RWPE1 (cell line): Measurements from ENCODE around the gene GMEB2.
A peak's percentile ranks its signal among the peaks of the same experiment; 100 is the strongest.

Experiments used
- CTCF ChIA-PET: fragments of 350-600 bp; sonication (Branson Sonifier 250); formaldehyde crosslinking; extraction: SDS; loops from one replicate; lab custom pipeline; 2021; lab: Yijun Ruan, JAX
- POLR2A ChIA-PET: fragments of 400-600 bp; formaldehyde crosslinking; extraction: SDS; loops from one replicate; lab custom pipeline; 2020; ENCODE audit warnings: antibody characterized with exemption; ENCODE audit not compliant: low non-redundant PET; lab: Yijun Ruan, JAX
- DNase-seq: peaks from one replicate; pipeline ENCODE4 v3.0.0; 2012; ENCODE audit warnings: low spot score
- H3K27ac ChIP-seq: fragments of 450-650 bp; 2 replicates; pipeline ENCODE4 v1.5.1; 2017
- TF ChIP-seq, protein P1 (sequence below): fragments of 450-650 bp; conservative IDR thresholded peaks from 2 replicates; pipeline ENCODE4 v1.5.1; 2017; ENCODE audit warnings: low read depth, mild to moderate bottlenecking

GMEB2 gene

DNA sequence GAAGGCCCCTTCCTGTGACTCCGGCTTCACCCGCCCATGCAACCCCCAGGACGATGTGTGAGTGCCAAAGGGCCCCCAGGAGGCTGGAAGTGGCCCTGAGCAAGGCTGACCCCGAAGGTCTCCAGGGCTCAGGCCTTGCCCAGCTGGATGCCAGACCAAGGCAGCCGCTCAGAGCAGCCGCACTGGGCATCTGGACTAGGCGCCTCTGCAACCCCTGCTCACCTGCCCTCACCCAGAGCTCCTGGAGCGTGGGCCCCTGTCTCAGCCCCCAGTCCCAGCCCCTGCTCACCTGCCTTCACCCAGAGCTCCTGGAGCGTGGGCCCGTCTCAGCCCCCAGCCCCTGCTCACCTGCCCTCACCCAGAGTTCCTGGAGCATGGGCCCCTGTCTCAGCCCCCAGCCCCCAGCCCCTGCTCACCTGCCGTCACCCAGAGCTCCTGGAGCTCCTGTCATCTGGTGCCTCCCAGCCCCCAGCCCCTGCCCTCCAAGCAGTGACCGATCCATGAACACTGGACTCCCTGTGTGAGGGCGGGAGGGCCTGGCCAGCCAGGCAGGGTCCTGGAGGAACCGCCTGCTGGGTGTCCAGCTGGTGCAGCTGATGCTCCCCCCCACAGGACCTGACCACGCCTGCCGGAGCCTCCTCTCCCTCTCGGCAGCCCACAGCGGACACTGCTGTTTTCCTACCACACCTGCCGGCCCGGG, 80.5 kb downstream of the GMEB2 start:
- TF ChIP-seq, protein P1, sequence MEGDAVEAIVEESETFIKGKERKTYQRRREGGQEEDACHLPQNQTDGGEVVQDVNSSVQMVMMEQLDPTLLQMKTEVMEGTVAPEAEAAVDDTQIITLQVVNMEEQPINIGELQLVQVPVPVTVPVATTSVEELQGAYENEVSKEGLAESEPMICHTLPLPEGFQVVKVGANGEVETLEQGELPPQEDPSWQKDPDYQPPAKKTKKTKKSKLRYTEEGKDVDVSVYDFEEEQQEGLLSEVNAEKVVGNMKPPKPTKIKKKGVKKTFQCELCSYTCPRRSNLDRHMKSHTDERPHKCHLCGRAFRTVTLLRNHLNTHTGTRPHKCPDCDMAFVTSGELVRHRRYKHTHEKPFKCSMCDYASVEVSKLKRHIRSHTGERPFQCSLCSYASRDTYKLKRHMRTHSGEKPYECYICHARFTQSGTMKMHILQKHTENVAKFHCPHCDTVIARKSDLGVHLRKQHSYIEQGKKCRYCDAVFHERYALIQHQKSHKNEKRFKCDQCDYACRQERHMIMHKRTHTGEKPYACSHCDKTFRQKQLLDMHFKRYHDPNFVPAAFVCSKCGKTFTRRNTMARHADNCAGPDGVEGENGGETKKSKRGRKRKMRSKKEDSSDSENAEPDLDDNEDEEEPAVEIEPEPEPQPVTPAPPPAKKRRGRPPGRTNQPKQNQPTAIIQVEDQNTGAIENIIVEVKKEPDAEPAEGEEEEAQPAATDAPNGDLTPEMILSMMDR: no peak
- peak overlapping the region; percentile 79 for H3K27ac ChIP-seq
- ChIA-PET POLR2A (interaction anchor here (0.6 kb wide), 1 partner anchor 195 kb away, joined by 3 read pairs; no protein-coding TSS in a partner anchor), CTCF (interaction anchor here (1.3 to 1.8 kb wide), 3 partner anchors 8 to 428 kb away, joined by 3 to 5 read pairs (median 5); partner anchors contain the start of gene PTK6)
- DNase-seq: no peak

DNA sequence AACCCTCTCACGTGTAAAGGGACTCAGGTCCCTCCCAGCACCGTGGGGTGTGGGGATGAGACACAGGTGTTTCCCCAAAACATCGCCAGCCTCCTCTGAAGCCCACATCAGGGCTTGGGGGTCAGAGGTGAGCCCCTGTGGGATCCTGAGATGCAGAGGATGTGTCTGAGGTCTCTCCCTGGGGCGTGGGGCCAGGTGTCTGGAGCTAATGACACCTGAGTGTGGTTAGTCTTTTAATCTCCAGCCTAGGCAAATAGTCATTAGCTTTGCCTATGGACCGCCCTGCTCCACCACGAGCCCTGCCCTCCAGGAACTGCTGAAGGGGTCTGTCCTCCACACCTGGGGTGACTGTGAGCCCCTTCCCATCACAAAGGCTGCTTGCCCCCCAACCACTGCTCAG, 81.1 kb downstream of the GMEB2 start:
- POLR2A ChIA-PET: interaction anchor here (0.6 kb wide), 1 partner anchor 195 kb away, joined by 3 read pairs; no protein-coding TSS in a partner anchor
- CTCF ChIA-PET: interaction anchor here (1.3 to 1.8 kb wide), 3 partner anchors 7 to 429 kb away, joined by 3 to 5 read pairs (median 5); partner anchors contain the start of gene PTK6
- H3K27ac ChIP-seq: peak overlapping the region; percentile 79

DNA sequence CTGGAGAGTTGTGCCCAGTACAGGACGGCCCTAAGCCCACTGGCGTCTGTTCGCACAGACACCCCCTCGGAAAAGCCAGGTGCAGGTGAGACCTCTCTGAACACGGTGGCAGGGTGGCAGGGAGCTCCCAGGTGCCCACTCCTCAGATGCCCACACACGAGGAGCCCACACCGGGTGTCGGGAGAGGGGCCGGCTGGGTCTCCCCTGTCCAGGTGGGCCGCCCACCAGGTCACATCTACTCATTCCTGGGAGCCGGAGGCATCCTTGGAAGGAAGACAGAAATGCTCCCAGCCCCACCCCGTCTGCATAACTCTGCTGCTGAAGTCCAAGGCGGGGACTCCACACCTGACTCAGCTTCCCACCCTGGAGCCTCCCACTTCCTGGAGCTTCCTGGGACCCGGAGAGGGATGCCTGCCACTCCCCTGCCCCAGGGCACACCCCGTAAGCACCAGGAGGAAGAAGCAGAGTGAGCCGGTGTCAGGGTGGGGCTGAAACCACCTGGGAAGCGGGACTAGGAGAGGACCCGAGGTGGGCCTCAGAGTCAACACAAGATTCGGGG, 81.9 kb downstream of the GMEB2 start:
- POLR2A ChIA-PET: interaction anchor here (0.6 kb wide), 1 partner anchor 82 kb away, joined by 3 read pairs; the partner anchor contains the start of gene GMEB2
- DNase-seq: peak; percentile 100
- TF ChIP-seq, protein P1: no peak
- peak overlapping the region; percentile 79 for H3K27ac ChIP-seq
- CTCF ChIA-PET: interaction anchor here (0.5 to 1.8 kb wide), 7 partner anchors 10 to 429 kb away, joined by 3 to 8 read pairs (median 4); no protein-coding TSS in a partner anchor

More for the DNA sequence above, 81.1 kb downstream of the GMEB2 start:
- no peak for DNase-seq
- TF ChIP-seq, protein P1: no peak

DNA sequence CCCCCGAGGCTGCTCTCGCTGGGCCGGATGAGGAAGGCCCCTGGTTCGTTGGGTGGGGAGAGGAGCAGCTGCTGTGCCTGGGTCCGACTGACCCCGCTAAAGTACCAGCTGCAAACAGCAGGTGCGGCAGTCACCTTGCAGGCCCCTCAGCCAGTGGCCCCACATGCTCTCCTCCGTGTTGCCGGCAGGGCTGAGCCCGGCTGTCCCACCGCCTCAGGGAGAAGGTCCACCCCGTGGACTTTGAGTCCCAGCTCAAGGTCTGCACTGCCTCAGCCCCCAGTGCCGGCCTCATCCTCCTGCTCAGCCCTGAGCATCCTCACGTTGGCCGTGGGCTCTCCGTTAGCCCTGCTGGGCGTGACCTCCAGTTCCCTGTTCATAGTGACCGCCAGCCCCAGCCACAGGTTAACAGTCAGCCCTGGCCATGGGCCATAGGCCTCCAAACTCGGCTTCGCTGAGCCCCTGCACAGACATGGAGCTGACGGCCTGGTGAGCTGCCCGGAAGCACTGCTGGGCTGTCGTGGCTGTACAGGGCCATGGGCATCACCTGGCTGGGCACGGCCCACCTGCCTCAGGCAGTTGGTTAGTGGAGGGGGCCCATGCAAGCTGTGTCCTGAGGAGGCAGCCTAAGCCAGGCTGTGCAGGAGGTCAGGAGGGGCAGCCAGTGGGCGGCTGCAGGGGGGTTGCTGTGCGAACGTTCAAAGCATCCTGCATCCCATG, 82.5 kb downstream of the GMEB2 start:
- POLR2A ChIA-PET: interaction anchor here (0.5 to 0.9 kb wide), 3 partner anchors 8 to 102 kb away, joined by 3 to 4 read pairs (median 3); no protein-coding TSS in a partner anchor
- DNase-seq: no peak
- H3K27ac ChIP-seq: peak overlapping the region; percentile 79
- CTCF ChIA-PET: interaction anchor here (0.5 to 1.6 kb wide), 6 partner anchors 13 to 429 kb away, joined by 3 to 8 read pairs (median 4); no protein-coding TSS in a partner anchor
- TF ChIP-seq, protein P1: no peak

DNA sequence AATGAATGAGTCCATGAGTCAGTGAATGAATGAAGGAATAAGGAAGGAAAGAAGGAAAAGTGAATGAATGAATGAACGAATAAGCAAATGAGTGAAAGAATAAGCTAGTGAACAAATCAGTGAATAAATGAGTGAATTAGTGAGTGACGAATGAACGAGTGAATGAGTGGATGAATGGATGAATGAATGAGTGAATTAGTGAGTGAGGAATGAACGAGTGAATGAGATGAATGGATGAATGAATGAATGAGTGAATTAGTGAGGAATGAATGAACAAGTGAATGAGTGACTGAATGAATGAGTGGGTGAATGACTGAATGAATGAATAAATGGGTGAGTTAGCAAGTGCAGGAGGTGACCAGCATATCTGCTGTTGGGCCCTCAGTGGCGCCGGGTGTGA, 83.2 kb downstream of the GMEB2 start:
- H3K27ac ChIP-seq: peak overlapping the region; percentile 79; the same call in 1 of the 2 replicates
- no peak for DNase-seq
- ChIA-PET POLR2A (interaction anchor here (0.6 to 0.9 kb wide), 2 partner anchors 9 to 102 kb away, joined by 3 to 4 read pairs; no protein-coding TSS in a partner anchor), CTCF (interaction anchor here (0.6 to 1.3 kb wide), 5 partner anchors 155 to 430 kb away, joined by 3 to 8 read pairs (median 3); no protein-coding TSS in a partner anchor)
- TF ChIP-seq, protein P1: no peak
